SKM-1 treated with dmso at 0.1 percent for 144 hours (cell line): ENCODE results near the gene OOSP3.

Source experiments
- DNase-seq: peaks from one replicate; lab custom pipeline; 2025; ENCODE audit not compliant: unreplicated experiment; lab: John Stamatoyannopoulos, UW

The OOSP3 gene

GRCh38 chr11:59943997-59944714 is 65.6 kb downstream of the OOSP3 start:
- no peak for DNase-seq

- DNase-seq = no peak
These were observed 66.1 kb downstream of the OOSP3 start for GRCh38 chr11:59944720-59945119.
